Non-pigmented ciliary epithelial cell (primary cell): ENCODE data around the gene SVEP1.
"Not testable (repeated sequence)": the region's sequence is repeated elsewhere in the genome, so short reads cannot be mapped to it uniquely, and the experiment has no call there.

ENCODE experiments used
- DNase-seq: peaks from one replicate; pipeline ENCODE4 v3.0.0-alpha.2; 2010; ENCODE audit warnings: low read depth

The SVEP1 gene

GRCh38 chr9:110578575-110579033 is 937 bp downstream of the SVEP1 start:
- no peak for DNase-seq

DNA sequence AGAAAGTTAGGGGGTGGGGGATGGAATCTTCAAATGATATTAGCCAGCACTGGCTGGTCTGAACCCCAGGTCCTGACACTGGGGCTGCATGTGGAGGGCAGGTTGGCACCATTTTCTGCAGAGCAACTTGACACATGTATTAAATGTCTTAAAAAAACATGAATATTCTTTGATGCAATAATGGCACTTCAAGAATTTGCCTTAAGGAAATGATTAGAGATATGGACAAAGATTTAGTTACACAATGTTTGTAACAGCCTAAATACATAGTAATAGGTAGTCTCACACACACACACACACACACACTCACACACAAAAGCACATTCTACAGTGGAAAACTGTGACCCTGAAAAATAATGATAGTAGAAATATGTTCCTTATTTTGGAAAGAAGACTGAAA is 3.6 kb downstream of the SVEP1 start:
- DNase-seq = no peak

DNA sequence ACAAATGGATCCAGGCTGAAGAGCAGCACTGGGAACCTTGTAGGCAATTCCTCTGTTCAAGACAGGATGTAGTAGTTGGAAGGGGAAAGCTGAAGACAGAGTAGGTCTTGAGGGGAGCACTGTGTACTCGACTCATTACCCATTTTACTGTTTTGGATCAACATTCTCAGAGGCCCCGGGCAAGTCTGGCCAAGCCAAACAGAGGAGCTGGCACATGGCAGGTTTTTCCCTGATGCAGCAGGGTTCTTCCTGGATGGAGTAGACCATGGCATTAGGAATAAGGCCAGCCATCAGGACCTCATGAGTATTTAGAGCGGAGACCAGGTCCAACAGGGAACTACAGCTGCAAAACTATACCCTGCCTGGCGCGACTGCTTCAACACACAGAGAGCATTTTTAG is 4.4 kb downstream of the SVEP1 start:
- no peak for DNase-seq

DNA sequence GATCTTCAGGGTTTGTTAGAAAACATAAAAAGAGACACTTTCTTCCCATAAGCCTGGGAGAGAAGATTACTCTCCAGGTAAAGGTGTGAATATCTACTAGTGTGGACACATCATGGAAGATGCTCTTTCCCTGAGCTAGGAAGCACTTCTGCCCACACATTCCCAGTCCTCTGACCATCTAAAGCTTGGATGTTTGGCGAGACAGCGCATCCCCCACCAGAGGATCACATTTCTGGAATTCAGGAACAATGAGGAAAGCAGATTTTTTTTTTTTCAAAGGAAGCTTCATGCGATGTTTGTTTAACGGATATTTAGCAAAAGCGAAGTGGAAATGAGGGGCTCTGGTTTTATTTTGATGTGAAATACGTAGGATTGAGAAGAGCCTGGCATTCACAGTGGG is 6.2 kb downstream of the SVEP1 start:
- no peak for DNase-seq

DNA sequence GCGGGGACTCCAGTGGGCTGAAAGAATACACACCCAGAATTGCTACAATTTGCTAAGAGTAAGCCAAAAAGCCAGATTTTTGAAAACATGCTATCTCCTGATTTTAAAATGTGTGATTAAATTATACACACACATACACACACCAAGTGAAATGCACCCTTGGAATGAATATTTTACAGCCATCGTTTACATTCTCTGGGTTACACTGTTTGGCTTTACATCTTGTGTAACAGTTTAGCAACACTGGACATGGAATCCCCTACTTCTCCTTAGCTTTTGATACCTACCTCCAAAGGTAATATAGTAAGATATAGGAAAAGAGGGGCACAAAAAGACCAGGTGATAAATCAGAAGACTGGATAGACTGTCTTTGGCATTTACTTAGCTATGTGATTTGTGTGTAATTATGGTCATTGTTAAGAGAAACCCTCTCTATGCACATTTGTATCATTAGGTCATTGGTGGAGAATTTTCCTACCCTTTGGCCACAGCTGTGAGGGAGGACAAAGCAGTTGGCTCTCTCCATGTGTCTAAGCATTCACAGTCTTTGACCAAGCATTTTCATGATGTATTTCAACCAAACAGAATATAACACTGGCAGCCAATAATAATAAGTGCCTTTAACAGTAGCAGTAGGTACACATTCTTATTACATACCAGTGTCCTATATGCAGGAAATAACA is 7.6 kb downstream of the SVEP1 start:
- no peak for DNase-seq

DNA sequence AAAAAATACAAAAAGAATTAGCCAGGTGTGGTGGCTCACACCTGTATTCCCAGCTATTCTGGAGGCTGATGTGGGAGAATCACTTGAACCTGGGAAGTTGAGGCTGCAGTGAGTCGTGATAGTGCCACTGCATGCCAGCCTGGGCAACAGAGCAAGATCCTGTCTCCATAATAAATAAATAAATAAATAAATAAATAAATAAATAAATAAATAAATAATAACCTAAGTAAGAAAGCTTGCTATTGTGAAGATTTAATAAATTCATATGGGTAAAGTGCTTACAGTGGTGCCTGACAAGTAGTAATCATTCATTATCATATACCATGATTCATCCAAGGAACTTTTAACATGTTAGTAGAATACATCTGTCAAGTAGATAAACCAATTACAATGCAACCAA is 13.4 kb downstream of the SVEP1 start:
- no peak for DNase-seq

- DNase-seq = no peak
Observed at GRCh38 chr9:110561826-110562225, 17.7 kb downstream of the SVEP1 start.

DNA sequence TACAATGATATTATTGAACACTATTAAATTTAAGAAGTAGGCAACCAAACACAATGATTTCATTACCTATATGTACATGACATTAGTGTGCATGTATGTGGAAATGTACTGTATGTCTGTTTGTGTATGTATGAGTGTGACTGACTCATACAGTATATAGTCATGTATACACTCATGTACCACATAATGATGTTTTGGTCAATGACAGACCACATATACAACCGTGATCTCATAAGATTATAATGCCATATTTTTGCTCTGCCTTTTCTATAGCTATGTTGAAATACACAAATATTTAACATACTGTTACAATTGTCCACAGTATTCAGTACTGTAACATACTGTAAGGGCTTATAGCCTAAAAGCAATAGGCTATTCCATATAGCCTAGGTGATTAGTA is 19.7 kb downstream of the SVEP1 start:
- no peak for DNase-seq

- peak; percentile 87 for DNase-seq
Observed at GRCh38 chr9:110555551-110556331, 23.8 kb downstream of the SVEP1 start.

DNA sequence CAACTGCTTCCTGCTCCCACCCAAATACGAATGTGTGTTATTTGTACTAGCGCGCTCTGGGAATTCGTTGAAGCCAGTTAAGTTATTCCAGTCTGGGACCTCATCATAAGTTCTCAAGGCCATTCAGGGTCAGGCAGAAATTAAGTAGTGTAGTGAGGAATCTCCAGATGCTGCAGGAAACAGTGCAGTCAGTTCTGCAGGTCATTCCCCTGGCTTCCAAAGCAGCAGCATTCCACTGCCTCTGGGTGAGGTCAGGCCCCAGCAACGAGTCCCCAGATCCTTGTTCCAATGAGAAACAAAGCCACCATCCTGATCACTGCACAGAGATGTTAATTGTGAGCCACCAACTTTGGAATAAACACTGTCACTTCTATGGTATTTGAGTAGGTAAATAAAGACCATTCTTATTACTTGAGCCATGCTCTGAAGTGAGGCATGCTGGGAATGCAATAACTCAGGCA is 33.1 kb downstream of the SVEP1 start:
- no peak for DNase-seq

GRCh38 chr9:110545705-110546104 is 33.8 kb downstream of the SVEP1 start:
- no peak for DNase-seq

DNA sequence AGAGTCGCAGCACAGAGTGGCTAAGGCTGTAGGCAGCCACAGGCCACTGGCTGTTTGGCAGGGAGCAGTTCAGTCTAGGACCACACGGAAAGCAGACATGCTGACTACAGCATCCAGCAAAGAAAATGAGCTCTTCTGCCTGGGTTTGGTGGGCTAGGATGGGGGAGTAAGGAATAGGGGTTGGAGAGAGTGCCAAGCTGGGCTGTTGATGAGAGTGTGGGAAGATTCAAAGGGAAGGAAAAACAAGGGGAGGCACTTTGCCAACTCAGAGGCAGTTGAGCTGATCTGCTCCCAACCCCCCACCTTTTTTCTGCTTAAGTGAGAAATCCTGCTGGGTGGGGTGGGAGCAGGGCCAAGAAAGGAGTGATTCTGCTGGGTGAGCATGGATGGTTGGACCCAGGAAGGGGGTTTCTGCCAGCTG is 35.9 kb downstream of the SVEP1 start:
- DNase-seq = no peak

- DNase-seq = no peak
Observed at GRCh38 chr9:110541950-110542349, 37.6 kb downstream of the SVEP1 start.

- no peak for DNase-seq
Observed at GRCh38 chr9:110538647-110539041, 40.9 kb downstream of the SVEP1 start.

DNA sequence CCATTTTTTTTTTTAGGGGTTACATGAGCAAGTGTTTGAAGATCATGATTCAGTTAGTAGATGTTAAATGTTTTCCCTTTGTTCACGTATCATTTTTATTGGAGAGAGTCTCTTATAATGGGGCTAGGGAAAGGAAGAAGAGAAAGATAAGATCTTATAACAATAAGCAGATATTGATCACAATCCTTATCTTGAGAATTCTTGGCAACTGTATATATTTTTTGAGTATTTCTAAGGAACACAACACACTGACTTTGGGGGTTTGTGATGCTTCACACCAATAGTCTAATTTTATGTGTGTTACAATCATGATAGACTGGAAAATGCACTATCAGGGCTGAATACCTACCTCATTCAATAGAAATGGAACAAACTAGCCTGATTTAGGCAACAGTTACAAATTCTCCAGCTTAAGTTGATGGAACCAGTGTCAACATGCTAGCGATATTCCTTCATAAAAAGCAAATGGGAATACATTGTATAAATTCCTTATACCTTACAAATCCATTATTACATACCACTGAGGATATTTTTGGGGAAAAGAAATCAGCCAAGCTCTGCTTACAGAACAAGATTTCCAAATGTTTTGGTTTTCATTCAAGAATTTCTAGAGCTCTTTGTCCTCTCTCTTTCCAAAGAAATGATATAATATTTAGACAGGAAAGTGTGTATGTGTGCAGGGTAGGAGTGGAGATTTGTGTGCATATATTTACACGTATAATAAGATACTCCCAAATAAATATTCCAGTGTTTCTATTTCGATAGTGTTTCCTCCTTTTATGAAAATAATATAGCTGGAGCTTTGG is 41.5 kb downstream of the SVEP1 start:
- DNase-seq = no peak

DNA sequence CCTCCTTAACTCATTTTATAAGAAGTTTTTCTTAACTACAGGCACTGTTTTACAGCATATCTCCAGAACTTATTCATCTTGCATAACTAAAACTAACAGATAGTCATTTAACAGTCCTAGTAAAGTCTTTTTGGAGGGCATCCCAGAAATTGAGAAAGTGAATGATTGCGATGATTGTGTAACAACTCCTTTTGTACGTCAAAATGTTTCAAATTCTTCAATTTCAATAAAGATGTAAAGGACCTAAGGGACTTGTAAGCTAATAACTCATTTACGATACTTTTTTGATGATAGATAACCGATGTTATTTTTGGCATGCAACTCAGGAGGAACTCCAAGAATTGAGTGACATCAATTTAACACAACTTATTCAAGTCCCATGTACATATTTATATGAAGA is 42.7 kb downstream of the SVEP1 start:
- no peak for DNase-seq

- DNase-seq = not testable (repeated sequence)
Observed at GRCh38 chr9:110534162-110534561, 45.4 kb downstream of the SVEP1 start.

GRCh38 chr9:110532908-110533665 is 46.5 kb downstream of the SVEP1 start:
- DNase-seq = no peak

DNA sequence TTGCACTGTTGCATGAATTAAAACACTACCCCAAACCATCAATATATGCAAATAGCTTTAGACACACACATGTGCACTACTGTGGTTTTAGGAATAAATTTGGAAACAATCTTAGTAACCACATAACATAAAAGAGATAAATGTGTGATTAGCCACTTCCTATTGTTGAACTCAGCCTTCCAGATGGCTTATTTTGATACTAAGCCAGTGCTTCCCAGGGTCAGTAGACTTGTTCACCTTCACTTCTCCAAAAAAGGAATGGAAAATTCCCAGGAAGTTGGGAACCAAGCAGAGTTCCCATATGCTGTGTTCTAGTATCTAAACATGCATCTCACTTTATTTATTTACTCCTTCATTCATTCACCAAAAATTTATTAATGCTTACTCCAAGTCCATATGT is 47.8 kb downstream of the SVEP1 start:
- DNase-seq = no peak

- DNase-seq = not testable (repeated sequence)
Observed at GRCh38 chr9:110531241-110531640, 48.3 kb downstream of the SVEP1 start.

GRCh38 chr9:110528645-110529044 is 50.9 kb downstream of the SVEP1 start:
- no peak for DNase-seq

GRCh38 chr9:110526426-110526825 is 53.1 kb downstream of the SVEP1 start:
- no peak for DNase-seq
